HepG2 (cell line): ENCODE measurements around the gene OASL. TPM values are rescaled to one million over a fixed set of nuclear protein-coding genes. Genes with fewer than 3 reads are reported as not detected.

ENCODE experiments used
- ATAC-seq: fragments of 200-7000 bp; cut with Tn5 transposase; 3 replicates; pipeline ENCODE4 v1.9.1; 2020; ENCODE audit warnings: mild to moderate bottlenecking, moderate library complexity
- BruUV-seq: library from RNA; stranded (reverse); fragments of 400-500 nt; replicated peaks from 2 replicates; lab custom pipeline; 2021; lab: Mats Ljungman, UMichigan
- CTCF ChIA-PET: fragments of 300-600 bp; formaldehyde crosslinking; extraction: SDS; loops from one replicate; lab custom pipeline; 2021; ENCODE audit warnings: low total read pairs, inconsistent platforms, low intra/inter-chr PET ratio; lab: Yijun Ruan, JAX
- POLR2A ChIA-PET: fragments of 350-600 bp; sonication (Branson Sonifier 250); formaldehyde crosslinking; loops from one replicate; lab custom pipeline; 2020; ENCODE audit warnings: antibody characterized with exemption, inconsistent platforms; lab: Yijun Ruan, JAX
- DNase-seq: peaks from one replicate; pipeline ENCODE4 v3.0.0-alpha.2; 2015; ENCODE audit warnings: low spot score
- FAIRE-seq: peaks from 3 replicates; lab custom pipeline; 2011; peaks lifted over from hg19 to GRCh38; lab: Jason Lieb, UNC
- H2AFZ ChIP-seq: one replicate; pipeline ENCODE4 v1.6.1; 2011; ENCODE audit warnings: low read length, inconsistent platforms
- H3K27ac ChIP-seq: fragments of 300-600 bp; 3 replicates; pipeline ENCODE4 v1.8.0; 2011; ENCODE audit warnings: mixed run types, mild to moderate bottlenecking, mixed read lengths, low read length, inconsistent platforms; ENCODE audit not compliant: insufficient read depth; ENCODE audit errors: extremely low read length
- H3K27me3 ChIP-seq, 2 experiments: fragments of 200-600 bp in 1 of 2; 2 replicates in 1 of 2; 3 replicates in 1 of 2; pipeline versions ENCODE4 v1.6.0 to v1.8.0; 2011; ENCODE audit warnings: low read length in 2 of 2, mild to moderate bottlenecking in 2 of 2, moderate library complexity in 2 of 2, inconsistent platforms in 1 of 2; ENCODE audit not compliant: insufficient read depth in 2 of 2, control insufficient read depth in 1 of 2
- H3K36me3 ChIP-seq, 2 experiments: fragments of 200-600 bp in 1 of 2; replicated peaks in 1 of 2; 2 replicates in 1 of 2; 3 replicates in 1 of 2; pipeline versions ENCODE4 v1.5.1 to v1.8.0; 2011; ENCODE audit warnings: low read length in 2 of 2, inconsistent platforms in 1 of 2; ENCODE audit not compliant: insufficient read depth in 2 of 2, control insufficient read depth in 1 of 2
- H3K4me1 ChIP-seq: 2 replicates; pipeline ENCODE4 v1.5.1; 2012; ENCODE audit warnings: low read length, inconsistent platforms; ENCODE audit not compliant: insufficient read depth
- H3K4me2 ChIP-seq: 2 replicates; pipeline ENCODE4 v1.6.0; 2011; ENCODE audit warnings: low read depth, low read length, inconsistent platforms
- H3K4me3 ChIP-seq, 3 experiments: fragments of 200-600 bp in 1 of 3; sonication (generic), shearing (Covaris generic) in 1 of 3; replicated peaks in 1 of 3; 2 replicates each; pipeline ENCODE4 v1.5.1; 2011 to 2016; ENCODE audit warnings: low read length in 3 of 3, inconsistent platforms in 2 of 3, low read depth in 2 of 3, mild to moderate bottlenecking in 2 of 3, control low read depth in 1 of 3, mixed read lengths in 1 of 3; ENCODE audit not compliant: insufficient read depth in 1 of 3
- H3K79me2 ChIP-seq: one replicate; pipeline ENCODE4 v1.6.1; 2011; ENCODE audit warnings: low read length, inconsistent platforms; ENCODE audit not compliant: insufficient read depth
- H3K9ac ChIP-seq: 2 replicates; pipeline ENCODE4 v1.6.0; 2011; ENCODE audit warnings: mild to moderate bottlenecking, low read depth, low read length, inconsistent platforms; ENCODE audit not compliant: insufficient read depth
- H3K9me3 ChIP-seq: 2 replicates; pipeline ENCODE4 v1.5.1; 2012; ENCODE audit warnings: mild to moderate bottlenecking, low read length
- H4K20me1 ChIP-seq: 2 replicates; pipeline ENCODE4 v1.6.0; 2011; ENCODE audit warnings: inconsistent platforms, mild to moderate bottlenecking, low read length, moderate library complexity; ENCODE audit not compliant: insufficient read depth
- ADNP ChIP-seq: sonication (generic); formaldehyde crosslinking; IDR thresholded peaks from 2 replicates; pipeline ENCODE4 v1.4.0; 2020; ENCODE audit warnings: missing genetic modification reagents
- BHLHE40 ChIP-seq: IDR thresholded peaks from 2 replicates; pipeline ENCODE4 v1.6.1; 2011; ENCODE audit warnings: low read length, improper control_type of control experiment
- HNF4A ChIP-seq: sonication (generic); formaldehyde crosslinking; IDR thresholded peaks from 2 replicates; pipeline ENCODE4 v1.4.0; 2020; ENCODE audit warnings: missing genetic modification reagents
- KDM6A ChIP-seq: IDR thresholded peaks from 2 replicates; pipeline ENCODE4 v1.6.1; 2016; ENCODE audit warnings: low read depth
- MED1 ChIP-seq: sonication (generic); formaldehyde crosslinking; IDR thresholded peaks from 2 replicates; pipeline ENCODE4 v1.4.0; 2020; ENCODE audit warnings: missing genetic modification reagents
- NPAS2 ChIP-seq: sonication (generic); formaldehyde crosslinking; IDR thresholded peaks from 2 replicates; pipeline ENCODE4 v1.8.0; 2022; ENCODE audit warnings: mild to moderate bottlenecking, missing genetic modification reagents, borderline replicate concordance
- NRL ChIP-seq: sonication (generic); formaldehyde crosslinking; IDR thresholded peaks from 2 replicates; pipeline ENCODE4 v1.5.0; 2020; ENCODE audit warnings: missing genetic modification reagents, mild to moderate bottlenecking, moderate library complexity, borderline replicate concordance
- RAD21 ChIP-seq: fragments of 450-650 bp; formaldehyde crosslinking; IDR thresholded peaks from 2 replicates; pipeline ENCODE4 v1.5.0; 2020; ENCODE audit warnings: mild to moderate bottlenecking
- THAP7 ChIP-seq: sonication (generic); formaldehyde crosslinking; IDR thresholded peaks from 2 replicates; pipeline ENCODE4 v1.8.1; 2023; ENCODE audit warnings: mild to moderate bottlenecking, missing genetic modification reagents
- ZFY ChIP-seq: sonication (generic); formaldehyde crosslinking; IDR thresholded peaks from 2 replicates; pipeline ENCODE4 v1.4.0; 2020; ENCODE audit warnings: missing genetic modification reagents
- ZNF766 ChIP-seq: sonication (generic); formaldehyde crosslinking; IDR thresholded peaks from 2 replicates; pipeline ENCODE4 v1.5.0; 2020; ENCODE audit warnings: missing genetic modification reagents, borderline replicate concordance
- WGBS: methylation state at CpG from one replicate; pipeline ENCODE4 v1.1.6; 2017; ENCODE audit warnings: low lambda C conversion rate; 5-methylcytosine and 5-hydroxymethylcytosine counted together
- in situ Hi-C: cut with HindIII; loops from 2 replicates; pipeline ENCODE4 v1.10.0; 2017; ENCODE audit warnings: low pct_unique_long_range_greater_than_20kb; ENCODE audit not compliant: extremely low pct_ligation_motif_present
- intact Hi-C: fragments of 100-400 bp; cut with micrococcal nuclease; formaldehyde crosslinking; loops from one replicate; pipeline ENCODE4 v1.10.0; 2022; ENCODE audit not compliant: unreplicated experiment
- polyA plus RNA-seq, 8 experiments: library from polyadenylated mRNA; depleted of rRNA in 3 of 8; stranded (reverse) in 7 of 8; unstranded in 1 of 8; fragments of >200 nt; fragmentation: Illumina TruSeq in 4 of 8; extraction: Trizol in 4 of 8; gene quantifications; 2 replicates each; pipeline versions ENCODE4 v1.2.1 to v1.2.3, GENCODE V29; 2011 to 2016; ENCODE audit warnings: low read depth in 4 of 8, missing spikeins in 1 of 8, mixed read lengths in 1 of 8; ENCODE audit not compliant: insufficient read depth in 1 of 8
- total RNA-seq, 5 experiments: library from RNA; depleted of rRNA; stranded (reverse); fragments of >200 nt; fragmentation: Illumina TruSeq; extraction: Trizol; gene quantifications; 2 replicates each; pipeline ENCODE4 v1.2.3, GENCODE V29; 2016; ENCODE audit warnings: low read depth in 1 of 5
- TF ChIP-seq, protein P1 (sequence below): sonication (generic); formaldehyde crosslinking; IDR thresholded peaks from 2 replicates; pipeline ENCODE4 v1.5.1; 2020; ENCODE audit warnings: mild to moderate bottlenecking, missing genetic modification reagents, moderate library complexity
- TF ChIP-seq, protein P2 (sequence below): sonication (generic); formaldehyde crosslinking; IDR thresholded peaks from 2 replicates; pipeline ENCODE4 v1.8.0; 2022; ENCODE audit warnings: mild to moderate bottlenecking, missing genetic modification reagents, moderate library complexity
- TF ChIP-seq, protein P3 (sequence below): sonication (generic); formaldehyde crosslinking; IDR thresholded peaks from 2 replicates; pipeline ENCODE4 v1.4.0; 2020; ENCODE audit warnings: mild to moderate bottlenecking, low read depth, missing genetic modification reagents
- TF ChIP-seq, protein P4 (sequence below): sonication (generic); formaldehyde crosslinking; IDR thresholded peaks from 2 replicates; pipeline ENCODE4 v1.5.0; 2020; ENCODE audit warnings: missing genetic modification reagents

OASL gene
- total and polyA plus RNA-seq, 2 of the 13 experiments (the other 11 are each of a cell fraction or from before 2014, with no cell fraction given), result 0.11 to 0.22 TPM

DNA sequence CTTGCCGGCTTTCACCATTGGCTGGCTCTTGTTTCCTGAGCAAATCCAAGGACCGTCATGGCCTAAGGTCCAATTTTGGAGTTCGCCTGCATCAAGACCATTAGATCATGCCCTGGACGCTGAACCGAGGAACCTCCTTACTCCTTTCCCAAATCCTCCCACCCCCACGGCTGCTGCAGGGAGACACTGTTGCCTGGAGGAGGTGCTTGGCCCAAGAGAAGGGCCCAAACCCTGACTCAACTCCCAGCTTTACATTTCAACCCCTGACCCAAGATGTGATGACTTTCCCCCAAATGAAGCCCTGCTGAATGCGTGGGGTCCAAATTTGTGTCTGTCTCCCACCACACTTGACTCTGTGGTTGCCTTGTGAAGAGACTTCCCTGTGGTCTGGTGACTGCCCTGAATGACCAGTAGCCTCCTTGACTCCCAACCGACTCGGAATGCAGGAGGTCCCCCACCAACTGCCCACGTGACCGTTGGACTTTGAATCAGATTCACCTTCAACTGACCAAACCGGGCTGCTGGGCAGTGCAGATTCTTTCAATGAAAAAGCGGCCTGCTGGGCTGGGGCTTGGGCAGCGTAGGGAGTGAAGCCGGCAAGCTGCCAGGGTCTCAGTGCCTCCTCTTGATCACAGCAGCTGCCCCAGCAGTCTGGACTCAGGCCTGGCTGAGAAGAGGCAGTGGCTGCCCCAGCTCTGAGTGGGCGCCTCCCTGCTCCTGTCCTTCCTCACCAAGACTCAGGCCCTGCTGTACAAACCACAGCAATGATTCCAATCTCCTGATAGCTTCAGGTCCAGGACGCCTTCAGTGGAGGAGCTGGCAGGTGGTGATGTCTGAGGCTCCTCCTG lies 46.7 kb upstream of the OASL start:
- Histone ChIP-seq H4K20me1 (no peaks in the 10 kb centered on the region), H3K27me3 (peaks cover under 1 to 13% of the 10 kb centered on the region in 2 experiments; a peak in 4 of 5 replicates), H3K4me3 (peak overlapping the region in 1 of 3 experiments; percentile 25; a peak in 1 of 6 replicates), H3K27ac (no peak overlapping the region), H3K9ac (no peak overlapping the region), H2AFZ (no peak overlapping the region), H3K9me3 (no peaks in the 10 kb centered on the region), H3K4me2 (peak overlapping the region; percentile 54), H3K36me3 (no peaks in the 10 kb centered on the region), H3K4me1 (peaks cover 55% of the 10 kb centered on the region), H3K79me2 (no peaks in the 10 kb centered on the region)
- BruUV-seq, result no TSS peak
- ATAC-seq (peak; percentile 44), FAIRE-seq (no peak), DNase-seq (peak; percentile 30)
- ChIA-PET CTCF (no interaction called here), POLR2A (no interaction called here)
- in situ Hi-C loops (no loop called here), intact Hi-C loops (no loop called here)
- WGBS, result 54% methylated on average over 10 of the region's 17 CpGs
- TF ChIP-seq, protein P1, sequence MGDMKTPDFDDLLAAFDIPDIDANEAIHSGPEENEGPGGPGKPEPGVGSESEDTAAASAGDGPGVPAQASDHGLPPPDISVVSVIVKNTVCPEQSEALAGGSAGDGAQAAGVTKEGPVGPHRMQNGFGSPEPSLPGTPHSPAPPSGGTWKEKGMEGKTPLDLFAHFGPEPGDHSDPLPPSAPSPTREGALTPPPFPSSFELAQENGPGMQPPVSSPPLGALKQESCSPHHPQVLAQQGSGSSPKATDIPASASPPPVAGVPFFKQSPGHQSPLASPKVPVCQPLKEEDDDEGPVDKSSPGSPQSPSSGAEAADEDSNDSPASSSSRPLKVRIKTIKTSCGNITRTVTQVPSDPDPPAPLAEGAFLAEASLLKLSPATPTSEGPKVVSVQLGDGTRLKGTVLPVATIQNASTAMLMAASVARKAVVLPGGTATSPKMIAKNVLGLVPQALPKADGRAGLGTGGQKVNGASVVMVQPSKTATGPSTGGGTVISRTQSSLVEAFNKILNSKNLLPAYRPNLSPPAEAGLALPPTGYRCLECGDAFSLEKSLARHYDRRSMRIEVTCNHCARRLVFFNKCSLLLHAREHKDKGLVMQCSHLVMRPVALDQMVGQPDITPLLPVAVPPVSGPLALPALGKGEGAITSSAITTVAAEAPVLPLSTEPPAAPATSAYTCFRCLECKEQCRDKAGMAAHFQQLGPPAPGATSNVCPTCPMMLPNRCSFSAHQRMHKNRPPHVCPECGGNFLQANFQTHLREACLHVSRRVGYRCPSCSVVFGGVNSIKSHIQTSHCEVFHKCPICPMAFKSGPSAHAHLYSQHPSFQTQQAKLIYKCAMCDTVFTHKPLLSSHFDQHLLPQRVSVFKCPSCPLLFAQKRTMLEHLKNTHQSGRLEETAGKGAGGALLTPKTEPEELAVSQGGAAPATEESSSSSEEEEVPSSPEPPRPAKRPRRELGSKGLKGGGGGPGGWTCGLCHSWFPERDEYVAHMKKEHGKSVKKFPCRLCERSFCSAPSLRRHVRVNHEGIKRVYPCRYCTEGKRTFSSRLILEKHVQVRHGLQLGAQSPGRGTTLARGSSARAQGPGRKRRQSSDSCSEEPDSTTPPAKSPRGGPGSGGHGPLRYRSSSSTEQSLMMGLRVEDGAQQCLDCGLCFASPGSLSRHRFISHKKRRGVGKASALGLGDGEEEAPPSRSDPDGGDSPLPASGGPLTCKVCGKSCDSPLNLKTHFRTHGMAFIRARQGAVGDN (CRISPR knock-in tag), result peak; percentile 35; the same call in 1 of the 2 replicates
- no peak for TF ChIP-seq NPAS2 (CRISPR knock-in tag)
- TF ChIP-seq MED1, result 0 out of 2 replicates have a peak, but pooled peaks have one; percentile 13
- TF ChIP-seq ADNP (CRISPR knock-in tag), result no peak
- 0 out of 2 replicates have a peak, but pooled peaks have one; percentile 24 for TF ChIP-seq ZFY (CRISPR knock-in tag)
- TF ChIP-seq ZNF766 (CRISPR knock-in tag), result no peak
- peak; percentile 80 for TF ChIP-seq HNF4A (CRISPR knock-in tag)
- TF ChIP-seq, protein P2, sequence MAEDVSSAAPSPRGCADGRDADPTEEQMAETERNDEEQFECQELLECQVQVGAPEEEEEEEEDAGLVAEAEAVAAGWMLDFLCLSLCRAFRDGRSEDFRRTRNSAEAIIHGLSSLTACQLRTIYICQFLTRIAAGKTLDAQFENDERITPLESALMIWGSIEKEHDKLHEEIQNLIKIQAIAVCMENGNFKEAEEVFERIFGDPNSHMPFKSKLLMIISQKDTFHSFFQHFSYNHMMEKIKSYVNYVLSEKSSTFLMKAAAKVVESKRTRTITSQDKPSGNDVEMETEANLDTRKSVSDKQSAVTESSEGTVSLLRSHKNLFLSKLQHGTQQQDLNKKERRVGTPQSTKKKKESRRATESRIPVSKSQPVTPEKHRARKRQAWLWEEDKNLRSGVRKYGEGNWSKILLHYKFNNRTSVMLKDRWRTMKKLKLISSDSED (CRISPR knock-in tag), result no peak
- no peak for TF ChIP-seq KDM6A
- peak; percentile 25; the same call in 1 of the 2 replicates for TF ChIP-seq BHLHE40
- no peak for TF ChIP-seq NRL (CRISPR knock-in tag)
- TF ChIP-seq, protein P3, sequence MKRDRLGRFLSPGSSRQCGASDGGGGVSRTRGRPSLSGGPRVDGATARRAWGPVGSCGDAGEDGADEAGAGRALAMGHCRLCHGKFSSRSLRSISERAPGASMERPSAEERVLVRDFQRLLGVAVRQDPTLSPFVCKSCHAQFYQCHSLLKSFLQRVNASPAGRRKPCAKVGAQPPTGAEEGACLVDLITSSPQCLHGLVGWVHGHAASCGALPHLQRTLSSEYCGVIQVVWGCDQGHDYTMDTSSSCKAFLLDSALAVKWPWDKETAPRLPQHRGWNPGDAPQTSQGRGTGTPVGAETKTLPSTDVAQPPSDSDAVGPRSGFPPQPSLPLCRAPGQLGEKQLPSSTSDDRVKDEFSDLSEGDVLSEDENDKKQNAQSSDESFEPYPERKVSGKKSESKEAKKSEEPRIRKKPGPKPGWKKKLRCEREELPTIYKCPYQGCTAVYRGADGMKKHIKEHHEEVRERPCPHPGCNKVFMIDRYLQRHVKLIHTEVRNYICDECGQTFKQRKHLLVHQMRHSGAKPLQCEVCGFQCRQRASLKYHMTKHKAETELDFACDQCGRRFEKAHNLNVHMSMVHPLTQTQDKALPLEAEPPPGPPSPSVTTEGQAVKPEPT (CRISPR knock-in tag), result 0 out of 2 replicates have a peak, but pooled peaks have one; percentile 28
- TF ChIP-seq, protein P4, sequence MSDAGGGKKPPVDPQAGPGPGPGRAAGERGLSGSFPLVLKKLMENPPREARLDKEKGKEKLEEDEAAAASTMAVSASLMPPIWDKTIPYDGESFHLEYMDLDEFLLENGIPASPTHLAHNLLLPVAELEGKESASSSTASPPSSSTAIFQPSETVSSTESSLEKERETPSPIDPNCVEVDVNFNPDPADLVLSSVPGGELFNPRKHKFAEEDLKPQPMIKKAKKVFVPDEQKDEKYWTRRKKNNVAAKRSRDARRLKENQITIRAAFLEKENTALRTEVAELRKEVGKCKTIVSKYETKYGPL (CRISPR knock-in tag), result no peak
- no peak for TF ChIP-seq THAP7 (CRISPR knock-in tag)
- no peak for TF ChIP-seq RAD21 (CRISPR knock-in tag)
